HepG2 (cell line): ENCODE measurements around the gene PAFAH1B1. TPM values are rescaled to one million over a fixed set of nuclear protein-coding genes. Genes with fewer than 3 reads are reported as not detected.

Experiments used
- ATAC-seq: fragments of 200-7000 bp; cut with Tn5 transposase; 3 replicates; pipeline ENCODE4 v1.9.1; 2020; ENCODE audit warnings: mild to moderate bottlenecking, moderate library complexity
- BruUV-seq: library from RNA; stranded (reverse); fragments of 400-500 nt; replicated peaks from 2 replicates; lab custom pipeline; 2021; lab: Mats Ljungman, UMichigan
- CTCF ChIA-PET: fragments of 300-600 bp; formaldehyde crosslinking; extraction: SDS; loops from one replicate; lab custom pipeline; 2021; ENCODE audit warnings: low total read pairs, inconsistent platforms, low intra/inter-chr PET ratio; lab: Yijun Ruan, JAX
- POLR2A ChIA-PET: fragments of 350-600 bp; sonication (Branson Sonifier 250); formaldehyde crosslinking; loops from one replicate; lab custom pipeline; 2020; ENCODE audit warnings: antibody characterized with exemption, inconsistent platforms; lab: Yijun Ruan, JAX
- DNase-seq: peaks from one replicate; pipeline ENCODE4 v3.0.0-alpha.2; 2015; ENCODE audit warnings: low spot score
- FAIRE-seq: peaks from 3 replicates; lab custom pipeline; 2011; peaks lifted over from hg19 to GRCh38; lab: Jason Lieb, UNC
- H2AFZ ChIP-seq: one replicate; pipeline ENCODE4 v1.6.1; 2011; ENCODE audit warnings: low read length, inconsistent platforms
- H3K27ac ChIP-seq: fragments of 300-600 bp; 3 replicates; pipeline ENCODE4 v1.8.0; 2011; ENCODE audit warnings: mixed run types, mild to moderate bottlenecking, mixed read lengths, low read length, inconsistent platforms; ENCODE audit not compliant: insufficient read depth; ENCODE audit errors: extremely low read length
- H3K27me3 ChIP-seq, 2 experiments: fragments of 200-600 bp in 1 of 2; 2 replicates in 1 of 2; 3 replicates in 1 of 2; pipeline versions ENCODE4 v1.6.0 to v1.8.0; 2011; ENCODE audit warnings: low read length in 2 of 2, mild to moderate bottlenecking in 2 of 2, moderate library complexity in 2 of 2, inconsistent platforms in 1 of 2; ENCODE audit not compliant: insufficient read depth in 2 of 2, control insufficient read depth in 1 of 2
- H3K36me3 ChIP-seq, 2 experiments: fragments of 200-600 bp in 1 of 2; replicated peaks in 1 of 2; 2 replicates in 1 of 2; 3 replicates in 1 of 2; pipeline versions ENCODE4 v1.5.1 to v1.8.0; 2011; ENCODE audit warnings: low read length in 2 of 2, inconsistent platforms in 1 of 2; ENCODE audit not compliant: insufficient read depth in 2 of 2, control insufficient read depth in 1 of 2
- H3K4me1 ChIP-seq: 2 replicates; pipeline ENCODE4 v1.5.1; 2012; ENCODE audit warnings: low read length, inconsistent platforms; ENCODE audit not compliant: insufficient read depth
- H3K4me2 ChIP-seq: 2 replicates; pipeline ENCODE4 v1.6.0; 2011; ENCODE audit warnings: low read depth, low read length, inconsistent platforms
- H3K4me3 ChIP-seq, 3 experiments: fragments of 200-600 bp in 1 of 3; sonication (generic), shearing (Covaris generic) in 1 of 3; replicated peaks in 1 of 3; 2 replicates each; pipeline ENCODE4 v1.5.1; 2011 to 2016; ENCODE audit warnings: low read length in 3 of 3, inconsistent platforms in 2 of 3, low read depth in 2 of 3, mild to moderate bottlenecking in 2 of 3, control low read depth in 1 of 3, mixed read lengths in 1 of 3; ENCODE audit not compliant: insufficient read depth in 1 of 3
- H3K79me2 ChIP-seq: one replicate; pipeline ENCODE4 v1.6.1; 2011; ENCODE audit warnings: low read length, inconsistent platforms; ENCODE audit not compliant: insufficient read depth
- H3K9ac ChIP-seq: 2 replicates; pipeline ENCODE4 v1.6.0; 2011; ENCODE audit warnings: mild to moderate bottlenecking, low read depth, low read length, inconsistent platforms; ENCODE audit not compliant: insufficient read depth
- H3K9me3 ChIP-seq: 2 replicates; pipeline ENCODE4 v1.5.1; 2012; ENCODE audit warnings: mild to moderate bottlenecking, low read length
- H4K20me1 ChIP-seq: 2 replicates; pipeline ENCODE4 v1.6.0; 2011; ENCODE audit warnings: inconsistent platforms, mild to moderate bottlenecking, low read length, moderate library complexity; ENCODE audit not compliant: insufficient read depth
- CEBPB ChIP-seq: IDR thresholded peaks from 2 replicates; pipeline ENCODE4 v1.6.1; 2011; ENCODE audit warnings: low read depth, low read length, improper control_type of control experiment, borderline replicate concordance
- KMT2A ChIP-seq: sonication (generic); formaldehyde crosslinking; IDR thresholded peaks from 2 replicates; pipeline ENCODE4 v1.4.0; 2020; ENCODE audit warnings: missing genetic modification reagents
- SNAI1 ChIP-seq: sonication (generic); formaldehyde crosslinking; IDR thresholded peaks from 2 replicates; pipeline ENCODE4 v1.5.0; 2020; ENCODE audit warnings: mild to moderate bottlenecking, missing genetic modification reagents, borderline replicate concordance
- ZBTB7A ChIP-seq: sonication (generic); formaldehyde crosslinking; IDR thresholded peaks from 2 replicates; pipeline ENCODE4 v1.8.0; 2022; ENCODE audit warnings: mild to moderate bottlenecking, missing genetic modification reagents
- ZNF124 ChIP-seq: sonication (generic); formaldehyde crosslinking; IDR thresholded peaks from 2 replicates; pipeline ENCODE4 v1.4.0; 2020; ENCODE audit warnings: missing genetic modification reagents
- ZNF235 ChIP-seq: sonication (generic); formaldehyde crosslinking; IDR thresholded peaks from 2 replicates; pipeline ENCODE4 v1.8.1; 2023; ENCODE audit warnings: mild to moderate bottlenecking, missing genetic modification reagents, borderline replicate concordance
- ZNF501 ChIP-seq: sonication (generic); formaldehyde crosslinking; IDR thresholded peaks from 2 replicates; pipeline ENCODE4 v1.5.1; 2020; ENCODE audit warnings: mild to moderate bottlenecking, moderate library complexity, missing genetic modification reagents
- ZNF770 ChIP-seq: sonication (generic); formaldehyde crosslinking; IDR thresholded peaks from 2 replicates; pipeline ENCODE4 v1.5.0; 2020; ENCODE audit warnings: mild to moderate bottlenecking, missing genetic modification reagents
- WGBS: methylation state at CpG from one replicate; pipeline ENCODE4 v1.1.6; 2017; ENCODE audit warnings: low lambda C conversion rate; 5-methylcytosine and 5-hydroxymethylcytosine counted together
- in situ Hi-C: cut with HindIII; loops from 2 replicates; pipeline ENCODE4 v1.10.0; 2017; ENCODE audit warnings: low pct_unique_long_range_greater_than_20kb; ENCODE audit not compliant: extremely low pct_ligation_motif_present
- intact Hi-C: fragments of 100-400 bp; cut with micrococcal nuclease; formaldehyde crosslinking; loops from one replicate; pipeline ENCODE4 v1.10.0; 2022; ENCODE audit not compliant: unreplicated experiment
- polyA plus RNA-seq, 8 experiments: library from polyadenylated mRNA; depleted of rRNA in 3 of 8; stranded (reverse) in 7 of 8; unstranded in 1 of 8; fragments of >200 nt; fragmentation: Illumina TruSeq in 4 of 8; extraction: Trizol in 4 of 8; gene quantifications; 2 replicates each; pipeline versions ENCODE4 v1.2.1 to v1.2.3, GENCODE V29; 2011 to 2016; ENCODE audit warnings: low read depth in 4 of 8, missing spikeins in 1 of 8, mixed read lengths in 1 of 8; ENCODE audit not compliant: insufficient read depth in 1 of 8
- total RNA-seq, 5 experiments: library from RNA; depleted of rRNA; stranded (reverse); fragments of >200 nt; fragmentation: Illumina TruSeq; extraction: Trizol; gene quantifications; 2 replicates each; pipeline ENCODE4 v1.2.3, GENCODE V29; 2016; ENCODE audit warnings: low read depth in 1 of 5

Gene PAFAH1B1
- total and polyA plus RNA-seq, 2 of the 13 experiments (the other 11 are each of a cell fraction or from before 2014, with no cell fraction given) = 46.0 to 64.9 TPM

GRCh38 chr17:2591040-2591640, 2.3 kb upstream of the PAFAH1B1 start:
- WGBS = 58% methylated on average over 16 of the region's 16 CpGs
- H3K27me3 ChIP-seq = peaks cover 0 to 3% of the 10 kb centered on the region in 2 experiments; a peak in 1 of 5 replicates
- no peaks in the 10 kb centered on the region for H3K36me3 ChIP-seq
- H3K27ac ChIP-seq = no peak overlapping the region
- peaks cover 21% of the 10 kb centered on the region for H3K79me2 ChIP-seq
- ATAC-seq (no peak), FAIRE-seq (no peak), DNase-seq (no peak)
- in situ Hi-C loops (no loop called here), intact Hi-C loops (no loop called here)
- CTCF ChIA-PET = no interaction called here
- no peak overlapping the region for H3K9ac ChIP-seq
- no TSS peak for BruUV-seq
- H4K20me1 ChIP-seq = peaks cover 20% of the 10 kb centered on the region
- no peak overlapping the region for H3K4me3 ChIP-seq
- TF ChIP-seq ZBTB7A (CRISPR knock-in tag) (no peak), ZNF770 (CRISPR knock-in tag) (peak; percentile 6)
- H2AFZ ChIP-seq = no peak overlapping the region
- H3K4me2 ChIP-seq = peak overlapping the region; percentile 18; the same call in 1 of the 2 replicates
- POLR2A ChIA-PET = no interaction called here
- H3K9me3 ChIP-seq = no peaks in the 10 kb centered on the region
- peaks cover 31% of the 10 kb centered on the region for H3K4me1 ChIP-seq

GRCh38 chr17:2593821-2594721, 617 bp downstream of the PAFAH1B1 start:
- ChIA-PET POLR2A (interaction anchor here (0.7 to 1.7 kb wide), 6 partner anchors 9 to 116 kb away, joined by 3 to 7 read pairs (median 4); partner anchors contain the start of gene METTL16), CTCF (no interaction called here)
- peak overlapping the region; percentile 89 to 100 (median 100) for H3K4me3 ChIP-seq
- H3K9me3 ChIP-seq = no peaks in the 10 kb centered on the region
- H4K20me1 ChIP-seq = peaks cover 41% of the 10 kb centered on the region
- intact Hi-C loops (no loop called here), in situ Hi-C loops (no loop called here)
- FAIRE-seq = no peak
- H2AFZ ChIP-seq = no peak overlapping the region
- H3K4me1 ChIP-seq = peaks cover 50% of the 10 kb centered on the region
- peaks cover 48% of the 10 kb centered on the region for H3K79me2 ChIP-seq
- H3K27ac ChIP-seq = peak overlapping the region; percentile 82
- H3K4me2 ChIP-seq = peak overlapping the region; percentile 82
- peaks cover 0 to 3% of the 10 kb centered on the region in 2 experiments; a peak in 1 of 5 replicates for H3K27me3 ChIP-seq
- BruUV-seq = no TSS peak
- 0% methylated on average over 27 of the region's 80 CpGs for WGBS
- no peaks in the 10 kb centered on the region for H3K36me3 ChIP-seq
- peak; percentile 58 for DNase-seq
- peak; percentile 78 for ATAC-seq
- H3K9ac ChIP-seq = peak overlapping the region; percentile 94
- TF ChIP-seq ZNF501 (CRISPR knock-in tag) (0 out of 2 replicates have a peak, but pooled peaks have one; percentile 40), ZNF235 (CRISPR knock-in tag) (peak; percentile 84; the same call in 1 of the 2 replicates), KMT2A (peak; percentile 11; the same call in 1 of the 2 replicates), ZNF124 (no peak), SNAI1 (CRISPR knock-in tag) (0 out of 2 replicates have a peak, but pooled peaks have one; percentile 32), CEBPB (no peak)
